Body of pancreas (tissue), 4 donors: ENCODE data around the gene C5.

Experiments
- CTCF ChIP-seq, 7 experiments: fragments of 450-650 bp in 4 of 7; fragments of 200-600 bp in 3 of 7; sonication (generic) in 3 of 7; IDR thresholded peaks; one replicate each; pipeline ENCODE4 v1.5.1; 2016 to 2019; ENCODE audit warnings: antibody characterized with exemption in 7 of 7
- POLR2A ChIP-seq, 3 donors: fragments of 450-650 bp; IDR thresholded peaks; one replicate each; pipeline ENCODE4 v1.6.1; 2016; ENCODE audit warnings: antibody characterized with exemption in 3 of 3, mild to moderate bottlenecking in 2 of 3

GRCh38 chr9:121085661-121086060 lies 35.6 kb upstream of the C5 start:
- no peak for TF ChIP-seq CTCF (IDR thresholded peaks at IDR 0.05)
- no peak for TF ChIP-seq POLR2A (IDR thresholded peaks at IDR 0.05)
